HTERT RPE-1 (cell line): ENCODE results near the gene MYH10.

ENCODE experiments used
- in situ Hi-C: fragments of 300-500 bp; cut with MboI; formaldehyde crosslinking; loops from 4 replicates; pipeline ENCODE4 v1.14.3; 2020; ENCODE audit warnings: low sequenced_read_pairs

Gene MYH10

DNA sequence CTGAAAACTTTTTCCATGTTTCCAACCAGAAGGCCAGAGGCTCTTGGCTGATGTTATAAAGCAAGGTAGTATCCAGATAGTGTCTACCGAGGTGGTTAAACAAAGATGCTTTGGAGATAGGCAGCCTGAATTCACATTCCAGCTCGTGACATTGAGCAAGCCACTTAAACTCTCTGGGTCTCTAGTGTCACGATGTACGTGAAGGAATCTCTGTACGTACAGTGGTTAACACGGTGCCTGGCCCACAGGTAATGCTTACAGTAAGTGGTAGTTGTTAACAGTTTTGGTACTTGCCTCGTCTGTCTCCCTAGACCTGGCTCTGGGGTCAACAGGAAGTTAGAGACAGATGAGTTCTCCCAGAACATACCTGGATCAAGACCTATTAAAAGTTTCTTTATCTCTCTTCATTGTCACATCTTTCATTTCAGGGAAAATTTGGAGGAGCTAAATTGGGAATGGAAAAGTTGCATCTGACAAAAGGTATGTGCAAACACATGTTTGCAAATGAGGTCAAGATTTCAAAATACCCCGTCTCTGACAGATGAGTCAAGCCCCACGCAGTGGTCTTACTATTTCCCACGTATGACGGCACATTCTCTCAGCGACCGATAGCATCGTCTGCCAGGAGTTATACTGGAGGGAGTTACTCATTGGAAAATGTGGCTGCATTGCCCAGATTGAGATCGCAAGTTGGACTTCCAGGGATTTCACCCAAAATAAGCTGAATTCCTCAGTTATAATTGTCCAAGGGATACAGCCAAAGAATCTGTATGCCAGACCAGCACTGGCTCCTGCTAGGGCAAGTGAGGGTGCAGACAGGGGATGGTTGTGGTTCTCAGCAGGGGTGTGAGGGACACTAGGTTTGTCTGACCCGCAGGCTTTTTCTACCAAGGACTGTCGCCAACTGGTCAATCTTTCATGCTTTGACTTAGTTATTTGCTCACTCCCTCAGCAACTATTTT lies 18.9 kb upstream of the MYH10 start:
- in situ Hi-C loops: no loop called here

DNA sequence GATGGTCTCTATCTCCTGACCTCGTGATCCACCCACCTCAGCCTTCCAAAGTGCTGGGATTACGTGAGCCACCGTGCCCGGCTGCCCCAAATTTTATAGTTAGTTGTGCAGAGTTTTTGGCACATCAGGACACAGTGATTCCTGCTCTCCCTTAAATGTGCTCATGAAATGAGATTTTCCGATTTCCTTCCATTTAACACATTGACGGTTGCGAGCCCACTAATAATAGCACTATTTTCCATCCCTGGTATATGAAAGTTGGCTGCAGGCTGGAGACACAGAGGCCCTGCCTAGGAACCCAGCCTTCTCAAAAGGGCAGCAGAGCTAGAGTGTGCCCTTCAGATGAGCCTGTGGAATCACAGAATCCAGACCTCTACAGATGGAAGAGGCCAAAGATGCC lies 17.4 kb upstream of the MYH10 start:
- in situ Hi-C loops: no loop called here

GRCh38 chr17:8647202-8647601 lies 16.7 kb upstream of the MYH10 start:
- in situ Hi-C loops: no loop called here

- in situ Hi-C loops: no loop called here
Measured at GRCh38 chr17:8644507-8644902, 14.0 kb upstream of the MYH10 start.

DNA sequence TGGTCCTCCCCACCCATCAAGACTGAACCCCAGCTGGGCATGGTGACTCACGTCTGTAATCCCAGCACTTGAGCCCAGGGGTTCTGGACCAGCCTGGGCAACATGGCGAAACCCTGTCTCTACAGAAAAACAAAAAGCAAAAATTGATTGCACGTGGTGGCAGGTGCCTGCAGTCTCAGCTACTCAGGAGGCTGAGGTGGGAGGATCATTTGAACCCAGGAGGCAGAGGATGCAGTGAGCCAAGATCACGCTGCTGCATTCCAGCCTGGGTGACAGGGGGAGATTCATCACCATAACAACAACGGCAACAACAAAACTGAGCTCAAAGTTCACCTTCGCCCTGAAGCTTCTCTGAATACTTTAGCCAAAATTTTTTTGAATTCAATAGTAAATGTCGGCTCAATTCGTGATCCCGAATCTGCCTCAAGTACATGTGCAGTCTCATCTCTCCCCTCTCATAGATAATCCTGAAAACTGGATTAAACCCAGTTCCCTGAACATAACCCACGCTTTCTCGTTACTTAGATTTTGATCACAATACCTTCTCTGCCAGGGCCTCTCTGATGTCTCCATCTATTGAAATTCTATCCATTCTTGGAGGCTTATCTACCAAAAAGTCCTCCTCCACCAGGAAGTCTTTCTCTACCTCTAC lies 13.5 kb upstream of the MYH10 start:
- in situ Hi-C loops: no loop called here

DNA sequence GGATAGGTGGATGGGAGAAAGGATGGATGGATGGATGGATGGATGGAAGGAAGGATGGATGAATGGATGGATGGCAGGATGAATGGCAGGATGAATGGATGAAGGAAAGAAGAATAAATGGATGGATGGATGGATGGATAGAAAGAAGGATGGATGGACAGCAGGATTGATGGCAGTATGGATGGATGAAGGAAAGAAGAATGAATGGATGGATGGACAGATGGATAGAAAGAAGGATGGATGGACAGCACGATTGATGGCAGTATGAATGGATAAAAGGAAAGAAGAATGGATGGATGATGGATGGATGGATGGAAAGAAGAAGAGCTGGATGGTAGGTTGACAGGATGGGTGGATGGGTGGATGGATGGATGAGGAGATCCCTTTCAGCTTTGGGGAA lies 9.2 kb upstream of the MYH10 start:
- in situ Hi-C loops: no loop called here

- in situ Hi-C loops: no loop called here
Measured at GRCh38 chr17:8632061-8632460, 1.5 kb upstream of the MYH10 start.

- in situ Hi-C loops: no loop called here
Measured at GRCh38 chr17:8631554-8631877, 991 bp upstream of the MYH10 start.

DNA sequence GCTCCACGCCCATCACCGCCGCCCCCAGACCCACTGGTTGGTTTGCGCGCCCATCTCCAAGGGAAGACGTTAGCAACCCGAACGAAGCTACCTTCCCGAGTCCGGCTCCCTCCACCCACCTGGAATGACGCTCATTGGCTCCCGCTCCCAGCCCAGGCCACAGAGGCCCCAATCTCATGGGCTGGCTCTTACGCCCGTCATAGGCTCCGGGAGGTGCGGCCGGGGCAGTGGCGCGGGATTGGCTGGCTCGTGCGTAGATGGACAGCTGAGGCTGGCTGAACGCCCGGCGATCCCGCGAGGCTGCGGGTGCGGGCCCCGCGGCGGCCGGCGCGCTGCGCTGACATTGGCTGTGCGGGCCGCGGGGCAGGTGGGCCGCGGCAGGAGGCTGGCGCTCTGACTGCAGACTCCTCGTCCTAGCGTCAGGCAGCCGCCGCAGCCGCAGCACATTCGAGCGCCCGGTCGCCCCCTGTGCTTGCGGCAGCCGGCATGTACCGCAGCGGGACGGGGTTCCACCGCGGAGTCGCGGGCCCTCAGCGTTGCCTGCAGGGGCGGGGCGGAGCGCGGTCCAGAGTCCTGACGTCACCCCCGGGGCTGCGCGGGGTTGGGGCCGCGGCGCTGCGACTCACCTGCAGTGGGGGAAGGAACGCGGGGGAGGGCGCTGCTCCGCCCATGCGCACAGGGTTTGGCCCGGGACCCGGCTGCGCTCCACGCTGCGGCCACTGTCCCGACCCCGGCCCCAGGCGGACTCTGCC lies 453 bp upstream of the MYH10 start:
- in situ Hi-C loops: no loop called here

DNA sequence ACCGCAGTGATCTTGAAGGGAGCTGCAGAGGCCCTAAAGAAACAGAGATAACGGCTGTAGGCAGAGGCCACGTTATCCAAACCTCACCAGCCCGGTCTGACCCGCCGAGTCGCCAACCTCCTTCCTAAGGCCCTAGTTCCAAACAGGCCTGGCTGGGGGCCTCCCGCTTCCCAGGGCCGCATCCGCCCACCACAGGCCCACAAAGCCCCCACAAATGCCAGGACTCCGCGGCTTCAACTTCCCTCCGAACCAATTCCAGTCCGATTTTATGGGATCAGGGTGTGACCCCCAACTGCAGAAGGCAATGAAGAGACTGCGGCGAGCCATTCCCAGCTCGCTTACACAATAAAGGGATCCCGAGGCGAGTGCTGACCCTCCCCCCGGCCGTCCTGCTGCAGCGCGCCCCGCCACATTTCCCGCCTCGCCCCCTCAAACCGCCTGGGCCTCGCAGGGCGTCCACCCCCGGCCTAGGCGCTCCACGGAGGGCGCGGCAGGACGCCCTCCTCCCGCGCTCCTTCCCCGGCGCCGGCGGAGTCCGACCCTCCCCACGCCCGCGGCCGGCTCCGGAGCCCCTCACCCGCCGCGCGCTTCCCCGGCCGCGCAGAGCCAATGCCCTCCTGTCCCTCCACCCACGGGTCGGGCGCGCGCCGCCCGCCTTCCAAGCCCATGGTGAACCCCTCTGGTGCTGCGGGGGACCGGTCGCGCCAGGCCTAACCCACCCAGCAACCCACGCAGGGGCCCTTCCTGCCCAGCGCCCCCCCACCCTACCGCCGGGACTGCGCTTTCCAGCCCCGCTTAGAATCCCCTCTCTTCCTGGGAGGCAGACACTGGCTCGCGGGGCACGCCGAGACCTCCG lies 926 bp downstream of the MYH10 start:
- in situ Hi-C loops: no loop called here

GRCh38 chr17:8628609-8629169 lies 1.8 kb downstream of the MYH10 start:
- in situ Hi-C loops: no loop called here

GRCh38 chr17:8628172-8628571 lies 2.4 kb downstream of the MYH10 start:
- in situ Hi-C loops: no loop called here

GRCh38 chr17:8623591-8623990 lies 6.9 kb downstream of the MYH10 start:
- in situ Hi-C loops: no loop called here

- in situ Hi-C loops: no loop called here
Measured at GRCh38 chr17:8622191-8622590, 8.3 kb downstream of the MYH10 start.

GRCh38 chr17:8621585-8621984 lies 8.9 kb downstream of the MYH10 start:
- in situ Hi-C loops: no loop called here

GRCh38 chr17:8619294-8619693 lies 11.2 kb downstream of the MYH10 start:
- in situ Hi-C loops: no loop called here

GRCh38 chr17:8618825-8619224 lies 11.7 kb downstream of the MYH10 start:
- in situ Hi-C loops: no loop called here

DNA sequence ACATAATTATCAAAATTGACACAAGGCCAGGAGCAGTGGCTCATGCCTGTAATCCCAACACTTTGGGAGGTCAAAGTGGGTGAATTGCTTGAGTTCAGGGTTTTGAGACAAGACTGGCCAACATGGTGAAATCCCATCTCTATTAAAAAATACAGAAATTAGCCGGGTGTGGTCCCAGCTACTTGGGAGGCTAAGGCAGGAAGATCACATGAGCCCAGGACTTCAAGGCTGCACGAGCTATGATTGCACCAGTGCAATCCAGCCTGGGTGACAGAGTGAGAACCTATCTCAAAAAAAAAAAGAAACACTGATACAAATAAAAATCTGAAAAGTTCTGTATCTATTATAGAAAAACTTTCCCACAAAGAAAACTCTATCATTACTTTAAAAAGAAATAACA lies 15.5 kb downstream of the MYH10 start:
- in situ Hi-C loops: no loop called here

DNA sequence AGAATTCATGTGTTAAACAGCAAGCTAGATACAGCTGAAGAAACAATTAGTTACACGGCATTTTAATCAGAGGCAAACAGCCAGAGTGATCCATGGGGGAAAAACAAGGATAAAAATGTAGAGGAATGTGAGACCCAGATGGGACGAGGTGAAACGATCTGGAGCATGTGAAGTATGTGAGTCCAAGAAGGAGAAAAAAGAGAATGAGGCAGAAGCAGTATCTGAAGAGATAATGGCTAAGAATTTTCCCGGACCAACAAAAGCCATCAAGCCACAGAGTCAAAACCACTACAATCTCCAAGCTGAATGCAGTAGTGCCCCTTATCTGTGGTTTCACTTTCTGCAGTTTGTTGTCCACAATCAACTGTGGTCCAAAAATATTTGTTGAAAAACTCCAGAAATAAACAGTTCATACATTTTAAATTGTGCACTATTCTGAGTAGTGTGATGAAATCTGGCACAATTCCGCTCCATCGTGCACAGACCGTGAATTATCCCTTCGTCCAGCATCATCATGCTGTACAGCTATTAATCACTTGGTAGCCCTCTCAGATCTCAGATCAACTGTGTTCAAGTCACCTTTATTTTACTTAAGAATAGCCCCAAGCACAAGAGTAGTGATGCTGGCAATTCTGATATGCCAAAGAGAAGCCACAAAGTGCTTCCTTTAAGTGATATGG lies 18.8 kb downstream of the MYH10 start:
- in situ Hi-C loops: no loop called here

DNA sequence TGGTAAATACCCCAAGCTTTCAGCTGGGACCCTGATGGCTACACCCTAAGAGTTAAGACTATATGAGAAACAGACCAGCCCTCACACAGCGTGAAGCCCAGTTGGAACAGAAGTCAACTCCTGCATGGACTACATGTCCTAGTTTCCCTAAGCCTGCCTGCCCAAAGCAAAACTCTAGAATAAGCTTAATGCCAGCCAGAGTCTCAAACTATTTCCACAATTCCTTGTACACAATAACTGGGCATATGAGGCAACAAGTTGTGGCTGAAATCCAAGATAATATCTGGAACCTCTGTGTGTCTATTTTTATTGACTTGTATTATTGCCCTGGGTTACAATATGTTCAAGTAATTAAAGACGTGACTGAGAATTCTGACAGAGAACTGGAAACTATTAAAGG lies 19.4 kb downstream of the MYH10 start:
- in situ Hi-C loops: no loop called here
